Trophoblast cell (in vitro differentiated cells and primary cell): ENCODE results near the gene RHOXF1. TPM values are rescaled to one million over a fixed set of nuclear protein-coding genes. Genes with fewer than 3 reads are reported as not detected.
"Not testable (repeated sequence)": the region's sequence is repeated elsewhere in the genome, so short reads cannot be mapped to it uniquely, and the experiment has no call there.

Source experiments
- DNase-seq, 2 donors: peaks; one replicate each; pipeline ENCODE4 v3.0.0-alpha.2; 2016
- H2AFZ ChIP-seq: 2 replicates; pipeline ENCODE4 v1.6.1; 2013; ENCODE audit warnings: low read length, moderate library complexity, mild to moderate bottlenecking; ENCODE audit not compliant: insufficient read depth, poor library complexity
- H2AK5ac ChIP-seq: 2 replicates; pipeline ENCODE4 v1.6.1; 2013; ENCODE audit warnings: mild to moderate bottlenecking, low read length
- H2BK120ac ChIP-seq: 2 replicates; pipeline ENCODE4 v1.6.1; 2013; ENCODE audit warnings: low read length, mild to moderate bottlenecking, moderate library complexity; ENCODE audit not compliant: insufficient read depth, poor library complexity
- H2BK12ac ChIP-seq: 2 replicates; pipeline ENCODE4 v1.6.1; 2013; ENCODE audit warnings: mild to moderate bottlenecking, low read length, moderate library complexity
- H2BK5ac ChIP-seq: 2 replicates; pipeline ENCODE4 v1.6.1; 2013; ENCODE audit warnings: low read length, low read depth, moderate library complexity, mild to moderate bottlenecking; ENCODE audit not compliant: poor library complexity
- H3K14ac ChIP-seq: 2 replicates; pipeline ENCODE4 v1.6.1; 2013; ENCODE audit warnings: mild to moderate bottlenecking, low read length
- H3K18ac ChIP-seq: 2 replicates; pipeline ENCODE4 v1.6.1; 2013; ENCODE audit warnings: mild to moderate bottlenecking, low read length
- H3K23ac ChIP-seq: 2 replicates; pipeline ENCODE4 v1.6.1; 2013; ENCODE audit warnings: low read length
- H3K27ac ChIP-seq: 2 replicates; pipeline ENCODE4 v1.5.1; 2013; ENCODE audit warnings: low read depth, mild to moderate bottlenecking, inconsistent platforms, low read length, moderate library complexity
- H3K27me3 ChIP-seq: 2 replicates; pipeline ENCODE4 v1.6.1; 2013; ENCODE audit warnings: inconsistent platforms, mild to moderate bottlenecking, low read length, moderate library complexity; ENCODE audit not compliant: insufficient read depth
- H3K36me3 ChIP-seq, 2 experiments: 1 replicate in 1 of 2; 2 replicates in 1 of 2; pipeline ENCODE4 v1.6.1; 2013; ENCODE audit warnings: low read length in 2 of 2, mild to moderate bottlenecking in 2 of 2, moderate library complexity in 1 of 2; ENCODE audit not compliant: insufficient read depth in 2 of 2, control insufficient read depth in 1 of 2
- H3K4ac ChIP-seq: 2 replicates; pipeline ENCODE4 v1.6.1; 2013; ENCODE audit warnings: low read depth, mild to moderate bottlenecking, low read length, moderate library complexity
- H3K4me1 ChIP-seq, 2 experiments: 1 replicate in 1 of 2; 2 replicates in 1 of 2; pipeline ENCODE4 v1.6.1; 2013; ENCODE audit warnings: low read length in 2 of 2, mild to moderate bottlenecking in 2 of 2, moderate library complexity in 1 of 2; ENCODE audit not compliant: insufficient read depth in 2 of 2, control insufficient read depth in 1 of 2
- H3K4me2 ChIP-seq: 2 replicates; pipeline ENCODE4 v1.6.1; 2013; ENCODE audit warnings: inconsistent platforms, mild to moderate bottlenecking, low read length, moderate library complexity
- H3K4me3 ChIP-seq: 2 replicates; pipeline ENCODE4 v1.5.1; 2013; ENCODE audit warnings: mild to moderate bottlenecking, low read depth, low read length, inconsistent platforms
- H3K79me1 ChIP-seq: one replicate; pipeline ENCODE4 v1.6.1; 2013; ENCODE audit warnings: low read length
- H3K79me2 ChIP-seq: 2 replicates; pipeline ENCODE4 v1.6.1; 2013; ENCODE audit warnings: low read length, mild to moderate bottlenecking; ENCODE audit not compliant: control insufficient read depth, insufficient read depth, poor library complexity
- H3K9ac ChIP-seq: 2 replicates; pipeline ENCODE4 v1.6.1; 2013; ENCODE audit warnings: mild to moderate bottlenecking, low read length
- H3K9me3 ChIP-seq: 2 replicates; pipeline ENCODE4 v1.6.1; 2013; ENCODE audit warnings: low read depth, mild to moderate bottlenecking, control low read depth, inconsistent platforms, low read length; ENCODE audit not compliant: insufficient read depth
- H4K12ac ChIP-seq: 2 replicates; pipeline ENCODE4 v1.6.1; 2013; ENCODE audit warnings: low read depth, mild to moderate bottlenecking, low read length, moderate library complexity
- H4K8ac ChIP-seq: 2 replicates; pipeline ENCODE4 v1.6.1; 2013; ENCODE audit warnings: low read depth, mild to moderate bottlenecking, low read length, moderate library complexity
- H4K91ac ChIP-seq: one replicate; pipeline ENCODE4 v1.6.1; 2013; ENCODE audit warnings: low read depth, mild to moderate bottlenecking, low read length, moderate library complexity
- WGBS: extraction: QIAGEN DNeasy Blood & Tissue Kit; methylation state at CpG from one replicate; pipeline ENCODE4 v1.1.7; 2013; ENCODE audit warnings: missing lambda C conversion rate; ENCODE audit not compliant: insufficient read length, insufficient coverage; ENCODE audit errors: extremely low coverage; 5-methylcytosine and 5-hydroxymethylcytosine counted together
- polyA plus RNA-seq: library from polyadenylated mRNA; stranded (reverse); fragments of 200-250 nt; gene quantifications from 2 replicates; pipeline ENCODE4 v1.2.3, GENCODE V29; 2013

RHOXF1 gene, protein sequence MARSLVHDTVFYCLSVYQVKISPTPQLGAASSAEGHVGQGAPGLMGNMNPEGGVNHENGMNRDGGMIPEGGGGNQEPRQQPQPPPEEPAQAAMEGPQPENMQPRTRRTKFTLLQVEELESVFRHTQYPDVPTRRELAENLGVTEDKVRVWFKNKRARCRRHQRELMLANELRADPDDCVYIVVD
- polyA plus RNA-seq, result 0.12 and 0.26 TPM in 2 replicates

DNA sequence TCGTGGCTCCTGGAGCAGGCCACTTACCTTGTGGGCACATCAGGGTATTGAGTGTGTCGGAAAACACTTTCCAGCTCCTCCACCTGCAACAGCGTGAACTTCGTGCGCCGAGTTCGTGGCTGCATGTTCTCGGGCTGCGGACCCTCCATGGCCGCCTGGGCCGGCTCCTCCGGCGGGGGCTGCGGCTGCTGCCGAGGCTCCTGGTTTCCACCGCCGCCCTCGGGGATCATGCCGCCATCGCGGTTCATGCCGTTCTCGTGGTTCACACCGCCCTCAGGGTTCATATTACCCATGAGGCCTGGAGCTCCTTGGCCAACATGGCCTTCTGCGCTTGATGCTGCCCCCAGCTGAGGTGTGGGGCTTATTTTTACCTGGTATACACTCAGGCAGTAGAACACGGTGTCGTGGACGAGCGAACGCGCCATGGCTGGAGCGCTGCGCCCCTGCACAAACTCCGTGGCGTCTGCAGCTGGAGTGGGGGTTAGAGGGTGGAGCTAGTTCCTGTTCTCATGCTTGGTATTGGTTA is at the start of gene RHOXF1:
TSS of gene RHOXF1 (minus strand) at position 476 of the 526 bp plus-strand sequence. CDS start at position 425, 51 bp downstream.
- Histone ChIP-seq H2BK120ac (no peak within 1 kb of the TSS), H3K4me2 (no peak within 1 kb of the TSS), H2BK5ac (no peak within 1 kb of the TSS), H4K91ac (no peak within 1 kb of the TSS), H3K79me1 (no peaks in the 10 kb centered on the region), H3K18ac (no peak within 1 kb of the TSS), H3K27me3 (no peaks in the 10 kb centered on the region), H3K9me3 (no peaks in the 10 kb centered on the region), H3K4ac (no peak within 1 kb of the TSS), H2AK5ac (no peak within 1 kb of the TSS), H3K79me2 (no peaks in the 10 kb centered on the region), H3K36me3 (no peaks in the 10 kb centered on the region), H3K27ac (no peak within 1 kb of the TSS), H4K12ac (no peak within 1 kb of the TSS), H2AFZ (no peak within 1 kb of the TSS), H3K4me1 (no peaks in the 10 kb centered on the region), H3K23ac (no peak within 1 kb of the TSS), H4K8ac (no peak within 1 kb of the TSS), H2BK12ac (no peak within 1 kb of the TSS), H3K9ac (no peak within 1 kb of the TSS), H3K14ac (no peak within 1 kb of the TSS), H3K4me3 (no peak within 1 kb of the TSS)
- DNase-seq, result no peak
- no CpG with 5 or more reads among the region's 35 CpGs for WGBS

DNA sequence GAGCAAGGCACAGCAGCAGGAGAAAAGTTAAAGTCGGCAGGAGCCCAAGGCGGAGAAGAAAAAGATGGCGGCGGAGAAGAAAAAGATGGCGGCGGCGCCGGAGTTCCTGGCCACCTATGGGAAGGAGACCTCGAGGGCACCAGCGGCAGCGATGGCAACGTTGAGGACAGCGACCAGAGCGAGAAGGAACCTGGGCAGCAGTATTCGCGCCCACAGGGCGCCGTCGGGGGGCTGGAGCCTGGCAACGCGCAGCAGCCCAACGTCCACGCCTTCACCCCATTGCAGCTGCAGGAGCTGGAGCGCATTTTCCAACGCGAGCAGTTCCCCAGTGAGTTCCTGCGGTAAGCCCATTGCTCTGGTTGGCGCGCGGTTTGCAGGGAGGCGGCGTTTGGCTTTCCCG is 43.4 kb upstream of the RHOXF1 start:
- WGBS, result no CpG with 5 or more reads among the region's 33 CpGs
- not testable (repeated sequence) for H3K14ac ChIP-seq, H3K9me3 ChIP-seq, H3K27ac ChIP-seq, H2BK120ac ChIP-seq, H3K9ac ChIP-seq, H3K18ac ChIP-seq, H2AK5ac ChIP-seq, H4K8ac ChIP-seq, H3K4me1 ChIP-seq, DNase-seq, H3K4me2 ChIP-seq, H3K79me1 ChIP-seq, H3K27me3 ChIP-seq, H3K23ac ChIP-seq, H3K79me2 ChIP-seq, H4K91ac ChIP-seq, H2BK12ac ChIP-seq, H3K36me3 ChIP-seq, H2BK5ac ChIP-seq, H2AFZ ChIP-seq, H4K12ac ChIP-seq, H3K4ac ChIP-seq, H3K4me3 ChIP-seq

DNA sequence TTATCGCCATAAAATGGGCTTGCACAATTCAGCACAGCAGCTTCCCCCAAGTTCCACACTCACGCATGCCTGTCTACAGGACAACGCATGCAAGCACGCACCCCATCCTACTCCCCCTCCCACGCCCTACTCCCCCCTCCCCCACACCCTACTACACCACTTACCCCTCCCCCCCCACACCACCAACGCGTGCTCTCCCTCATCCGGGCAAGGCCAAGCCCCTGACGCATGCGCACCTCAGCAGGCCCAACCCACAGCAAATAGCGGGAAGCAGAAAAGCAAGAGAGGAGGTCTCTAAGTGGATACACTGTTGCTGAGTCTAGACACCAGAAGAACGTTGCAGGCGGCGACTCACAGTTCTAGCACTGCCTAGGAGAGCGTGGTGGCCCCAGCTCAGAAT is 42.6 kb upstream of the RHOXF1 start, which contains the start of gene RHOXF2:
TSS of gene RHOXF2 (plus strand) at position 301 of the 400 bp plus-strand sequence. CDS start 138 bp downstream, outside the sequence.
- not testable (repeated sequence) for H2BK12ac ChIP-seq, H3K23ac ChIP-seq, H3K4me1 ChIP-seq, H3K9me3 ChIP-seq, H3K27me3 ChIP-seq, H3K79me2 ChIP-seq, H3K79me1 ChIP-seq, H3K18ac ChIP-seq, H3K14ac ChIP-seq, H3K36me3 ChIP-seq, H2AFZ ChIP-seq, H2BK120ac ChIP-seq, H4K12ac ChIP-seq, H4K8ac ChIP-seq, DNase-seq, H3K4me3 ChIP-seq, H4K91ac ChIP-seq, H2BK5ac ChIP-seq, H2AK5ac ChIP-seq, H3K27ac ChIP-seq, H3K4ac ChIP-seq, H3K4me2 ChIP-seq, H3K9ac ChIP-seq
- WGBS, result no CpG with 5 or more reads among the region's 15 CpGs

DNA sequence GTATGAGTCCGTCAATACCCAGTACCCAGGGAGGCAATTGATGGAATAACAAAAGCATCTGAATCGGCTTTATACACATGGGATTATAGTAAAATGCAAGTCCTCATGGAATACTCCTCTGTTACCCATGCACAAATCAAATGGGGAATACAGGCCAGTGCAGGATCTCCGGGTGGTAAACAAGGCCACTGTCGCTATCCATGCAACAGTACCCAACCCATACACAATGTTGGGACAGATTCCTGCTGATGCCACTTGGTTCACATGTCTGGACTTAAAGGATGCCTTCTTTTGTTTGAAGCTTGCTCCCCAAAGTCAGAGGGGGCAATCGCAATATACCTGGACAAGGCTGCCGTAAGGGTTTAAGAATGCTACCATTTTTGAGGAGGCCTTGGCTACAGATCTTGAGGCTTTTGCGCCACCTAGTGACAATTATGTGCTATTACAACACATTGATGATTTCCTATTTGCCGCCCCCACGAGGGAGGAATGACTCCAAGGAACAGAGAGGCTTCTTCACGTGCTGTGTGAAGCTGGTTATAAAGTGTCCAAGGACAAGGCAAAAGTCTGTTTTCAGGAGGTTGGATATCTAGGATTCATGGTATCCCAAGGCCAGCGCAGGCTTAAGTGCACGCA is 34.5 kb upstream of the RHOXF1 start:
- H3K18ac ChIP-seq, H3K4me3 ChIP-seq: not testable (repeated sequence)
- no CpG with 5 or more reads among the region's 12 CpGs for WGBS

More for the DNA sequence above, 34.5 kb upstream of the RHOXF1 start:
- not testable (repeated sequence) for DNase-seq, H3K4me2 ChIP-seq, H2BK12ac ChIP-seq, H3K4ac ChIP-seq, H2BK5ac ChIP-seq, H4K8ac ChIP-seq, H3K27me3 ChIP-seq, H3K79me2 ChIP-seq, H3K14ac ChIP-seq, H3K27ac ChIP-seq, H3K4me1 ChIP-seq, H3K9ac ChIP-seq, H2AFZ ChIP-seq, H3K36me3 ChIP-seq, H3K79me1 ChIP-seq, H4K12ac ChIP-seq, H4K91ac ChIP-seq, H2BK120ac ChIP-seq, H3K23ac ChIP-seq, H2AK5ac ChIP-seq, H3K9me3 ChIP-seq
